ENCODE results near the gene PIK3AP1. TPM values are rescaled to one million over a fixed set of nuclear protein-coding genes. Genes with fewer than 3 reads are reported as not detected.

Gene PIK3AP1
- total RNA-seq, 2 experiments from 2014 or later = 8.7 to 11.5 TPM

DNA sequence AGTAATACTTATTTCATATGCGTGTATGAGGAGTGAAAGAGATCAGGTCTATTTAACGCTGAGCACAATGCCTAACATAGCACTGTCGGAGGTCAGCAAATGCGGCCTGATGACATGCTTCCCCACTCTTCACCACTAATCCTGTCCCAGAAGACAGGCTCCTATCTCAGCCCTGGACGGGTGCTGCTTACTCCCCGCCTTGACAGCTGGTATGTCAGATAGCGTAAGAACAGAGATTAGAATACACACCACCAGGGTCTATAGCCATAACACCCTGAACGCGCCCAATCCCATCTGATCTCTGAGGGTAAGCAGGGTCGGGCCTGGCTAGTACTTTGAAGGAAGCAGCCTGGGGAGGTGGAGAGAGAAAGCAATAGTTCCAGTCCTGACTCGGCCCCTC lies 101.2 kb downstream of the PIK3AP1 start:
- Mint-ChIP-seq H3K9me3 (ENCODE audit: low read depth) (no peaks in the 10 kb centered on the region), H3K4me1 (peaks cover 1% of the 10 kb centered on the region), H3K36me3 (peaks cover 1% of the 10 kb centered on the region), H3K4me3 (no peak overlapping the region), H3K27ac (no peak overlapping the region), H3K27me3 (no peaks in the 10 kb centered on the region)
- CTCF ChIA-PET = interaction anchor here (0.9 to 1.5 kb wide), 2 partner anchors 9 to 21 kb away, joined by 4 read pairs; no protein-coding TSS in a partner anchor
- ATAC-seq = no peak
- DNase-seq = no peak

GRCh38 chr10:96618653-96619052 lies 101.7 kb downstream of the PIK3AP1 start:
- peaks cover 1% of the 10 kb centered on the region for H3K36me3 Mint-ChIP-seq
- no peak overlapping the region for H3K4me3 Mint-ChIP-seq
- CTCF ChIA-PET = no interaction called here

DNA sequence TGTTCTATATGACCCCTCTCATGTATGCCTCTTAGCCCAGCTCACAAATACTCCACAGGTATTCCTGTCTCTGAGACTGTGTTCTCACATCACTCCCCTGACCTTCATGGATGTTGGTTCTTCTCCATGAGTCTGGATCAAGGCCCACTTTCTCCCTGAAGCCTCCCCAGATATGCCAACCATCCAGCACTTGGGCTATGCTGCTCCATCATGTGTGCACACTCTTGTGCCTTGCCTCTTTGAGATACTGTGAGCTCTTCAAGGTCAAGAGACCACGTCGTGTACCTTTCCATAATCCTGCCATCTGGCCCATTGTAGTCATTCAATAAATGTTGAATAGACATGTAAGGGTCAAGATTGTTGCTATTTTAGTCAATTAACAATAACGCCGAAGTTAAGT lies 103.4 kb downstream of the PIK3AP1 start:
- Mint-ChIP-seq H3K4me3 (no peak overlapping the region), H3K9me3 (ENCODE audit: low read depth) (no peaks in the 10 kb centered on the region), H3K4me1 (no peaks in the 10 kb centered on the region), H3K27ac (no peak overlapping the region), H3K36me3 (no peaks in the 10 kb centered on the region), H3K27me3 (no peaks in the 10 kb centered on the region)
- CTCF ChIA-PET = no interaction called here
- DNase-seq (no peak), ATAC-seq (no peak)

More at GRCh38 chr10:96618653-96619052, 101.7 kb downstream of the PIK3AP1 start:
- H3K9me3 Mint-ChIP-seq (ENCODE audit: low read depth) = no peaks in the 10 kb centered on the region
- H3K27ac Mint-ChIP-seq = no peak overlapping the region
- ATAC-seq (no peak), DNase-seq (no peak)
- no peaks in the 10 kb centered on the region for H3K27me3 Mint-ChIP-seq
- H3K4me1 Mint-ChIP-seq = no peaks in the 10 kb centered on the region

DNA sequence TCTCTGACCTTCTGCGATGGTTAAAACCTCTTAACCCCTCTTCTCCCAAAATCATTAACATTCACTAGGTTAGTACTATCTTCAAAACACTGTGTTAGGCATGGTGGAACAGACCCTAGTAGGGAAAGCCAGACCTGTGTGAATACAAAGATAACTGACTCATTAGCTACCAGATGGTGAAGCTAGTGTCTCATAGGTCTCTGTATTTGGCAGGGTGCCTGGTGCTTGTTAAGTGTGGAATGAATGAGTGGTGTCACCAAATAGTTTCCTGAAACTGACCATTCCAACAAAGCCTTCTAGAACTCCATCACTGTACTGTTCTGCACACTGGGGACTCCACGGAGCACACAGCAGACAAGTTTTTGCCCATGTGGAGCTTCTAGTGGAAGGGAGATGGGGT lies 105.8 kb downstream of the PIK3AP1 start:
- Mint-ChIP-seq H3K4me1 (peaks cover 8% of the 10 kb centered on the region), H3K36me3 (peaks cover 2% of the 10 kb centered on the region), H3K9me3 (ENCODE audit: low read depth) (no peaks in the 10 kb centered on the region), H3K27ac (no peak overlapping the region), H3K4me3 (no peak overlapping the region), H3K27me3 (no peaks in the 10 kb centered on the region)
- CTCF ChIA-PET = no interaction called here
- DNase-seq (no peak), ATAC-seq (no peak)

- no peak for ATAC-seq
- peaks cover 8% of the 10 kb centered on the region for H3K4me1 Mint-ChIP-seq
- no peak for DNase-seq
- no peaks in the 10 kb centered on the region for H3K27me3 Mint-ChIP-seq
- no peaks in the 10 kb centered on the region for H3K9me3 Mint-ChIP-seq (ENCODE audit: low read depth)
- CTCF ChIA-PET = no interaction called here
- peaks cover 2% of the 10 kb centered on the region for H3K36me3 Mint-ChIP-seq
- no peak overlapping the region for H3K4me3 Mint-ChIP-seq
- H3K27ac Mint-ChIP-seq = no peak overlapping the region
Observed at GRCh38 chr10:96613576-96613975, 106.7 kb downstream of the PIK3AP1 start.

DNA sequence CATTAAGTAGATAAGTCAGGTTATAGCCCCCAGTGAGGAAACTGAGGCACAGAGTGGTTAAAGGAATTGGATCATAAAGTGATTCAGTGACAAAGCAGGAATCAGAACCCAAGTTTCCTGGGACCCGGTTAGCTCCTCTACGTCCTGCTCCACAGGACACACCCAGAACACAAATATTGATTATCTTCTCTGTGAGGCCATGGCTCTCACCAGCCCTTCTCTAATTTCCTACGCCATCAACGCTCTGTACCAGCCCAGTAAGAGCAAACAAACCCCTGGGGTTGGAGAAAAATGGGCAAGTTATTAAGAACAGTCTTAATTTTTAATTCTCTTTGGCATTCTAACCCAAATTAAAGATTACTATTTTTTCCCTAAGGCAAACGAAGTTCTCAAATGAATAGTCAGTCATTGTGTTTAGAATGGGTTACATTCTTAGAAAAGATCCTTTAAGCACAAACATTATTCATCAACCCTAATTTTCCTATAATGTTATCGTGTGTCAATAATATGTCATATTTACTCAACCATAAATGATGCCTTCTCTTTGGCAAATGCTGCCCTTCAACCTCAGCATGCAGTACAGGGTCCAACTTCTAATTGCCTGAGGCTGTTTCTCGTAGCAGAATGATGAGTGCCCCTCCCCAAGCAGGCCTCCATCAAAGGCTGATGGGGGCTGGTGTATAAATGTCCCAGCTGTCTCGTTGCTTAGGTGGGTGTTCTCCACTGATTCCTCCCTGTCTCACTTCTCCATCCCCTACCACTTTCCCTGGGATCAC lies 108.1 kb downstream of the PIK3AP1 start:
- ATAC-seq (no peak), DNase-seq (no peak)
- CTCF ChIA-PET = interaction anchor here (0.9 kb wide), 1 partner anchor 121 kb away, joined by 3 read pairs; no protein-coding TSS in a partner anchor
- no peaks in the 10 kb centered on the region for H3K27me3 Mint-ChIP-seq
- peaks cover 2% of the 10 kb centered on the region for H3K36me3 Mint-ChIP-seq
- no peak overlapping the region for H3K27ac Mint-ChIP-seq
- peaks cover 8% of the 10 kb centered on the region for H3K4me1 Mint-ChIP-seq
- no peak overlapping the region for H3K4me3 Mint-ChIP-seq
- no peaks in the 10 kb centered on the region for H3K9me3 Mint-ChIP-seq (ENCODE audit: low read depth)

DNA sequence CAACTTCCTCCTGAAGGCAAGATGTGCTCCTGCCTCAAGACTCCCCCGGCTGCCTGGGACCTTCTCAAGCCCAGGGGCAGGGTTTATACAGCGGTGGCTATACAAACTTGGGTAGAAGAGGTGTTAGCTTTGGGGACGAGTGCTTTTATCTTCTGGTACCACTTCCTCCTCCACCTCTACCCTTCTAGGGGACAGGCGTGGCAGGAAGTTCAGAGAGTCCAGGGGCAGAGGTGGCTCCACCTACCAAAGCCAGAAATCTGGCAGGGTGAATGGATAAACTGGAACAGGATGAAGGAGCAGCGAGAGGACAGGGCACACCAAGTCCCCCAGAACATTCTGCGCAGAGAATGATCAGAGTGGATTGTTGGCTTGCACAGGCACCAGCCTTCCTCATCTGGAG lies 109.5 kb downstream of the PIK3AP1 start:
- Mint-ChIP-seq H3K9me3 (ENCODE audit: low read depth) (no peaks in the 10 kb centered on the region), H3K27ac (peak overlapping the region; percentile 59), H3K4me3 (no peak overlapping the region), H3K4me1 (peaks cover 8% of the 10 kb centered on the region), H3K36me3 (peaks cover 2% of the 10 kb centered on the region), H3K27me3 (no peaks in the 10 kb centered on the region)
- ATAC-seq = peak; percentile 67
- CTCF ChIA-PET = interaction anchor here (1.5 kb wide), 1 partner anchor 9 kb away, joined by 4 read pairs; no protein-coding TSS in a partner anchor
- DNase-seq = peak; percentile 54

DNA sequence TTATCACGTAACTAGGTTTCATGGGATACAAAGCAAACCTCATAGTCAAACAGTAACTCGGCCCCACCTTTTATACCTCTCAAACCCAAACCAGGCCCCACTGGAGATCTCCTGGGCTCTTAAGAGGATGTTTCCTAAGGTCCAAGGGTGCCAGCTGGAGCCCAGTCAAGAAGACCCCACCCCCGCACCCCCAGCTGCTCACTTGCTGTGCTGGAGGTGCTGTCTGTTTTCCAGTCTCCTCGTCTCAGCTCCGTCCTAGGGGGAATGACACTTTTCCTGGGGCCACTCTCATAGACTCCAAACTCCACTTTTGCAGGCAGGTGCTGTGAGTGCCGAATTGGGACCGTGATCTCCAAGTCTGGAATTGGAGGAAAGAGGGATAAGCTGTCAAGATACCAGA lies 110.8 kb downstream of the PIK3AP1 start:
- Mint-ChIP-seq H3K27ac (no peak overlapping the region), H3K4me1 (peaks cover 8% of the 10 kb centered on the region), H3K4me3 (no peak overlapping the region), H3K36me3 (peaks cover 2% of the 10 kb centered on the region), H3K9me3 (ENCODE audit: low read depth) (no peaks in the 10 kb centered on the region), H3K27me3 (no peaks in the 10 kb centered on the region)
- ATAC-seq = no peak
- CTCF ChIA-PET = interaction anchor here (1.0 kb wide), 1 partner anchor 214 kb away, joined by 3 read pairs; no protein-coding TSS in a partner anchor
- no peak for DNase-seq

GRCh38 chr10:96608805-96609204 lies 111.5 kb downstream of the PIK3AP1 start:
- H3K9me3 Mint-ChIP-seq (ENCODE audit: low read depth) = no peaks in the 10 kb centered on the region
- H3K4me3 Mint-ChIP-seq = no peak overlapping the region
- no peak for DNase-seq
- H3K4me1 Mint-ChIP-seq = peaks cover 8% of the 10 kb centered on the region
- H3K36me3 Mint-ChIP-seq = peaks cover 2% of the 10 kb centered on the region
- CTCF ChIA-PET = no interaction called here
- no peak overlapping the region for H3K27ac Mint-ChIP-seq
- no peak for ATAC-seq
- no peaks in the 10 kb centered on the region for H3K27me3 Mint-ChIP-seq

DNA sequence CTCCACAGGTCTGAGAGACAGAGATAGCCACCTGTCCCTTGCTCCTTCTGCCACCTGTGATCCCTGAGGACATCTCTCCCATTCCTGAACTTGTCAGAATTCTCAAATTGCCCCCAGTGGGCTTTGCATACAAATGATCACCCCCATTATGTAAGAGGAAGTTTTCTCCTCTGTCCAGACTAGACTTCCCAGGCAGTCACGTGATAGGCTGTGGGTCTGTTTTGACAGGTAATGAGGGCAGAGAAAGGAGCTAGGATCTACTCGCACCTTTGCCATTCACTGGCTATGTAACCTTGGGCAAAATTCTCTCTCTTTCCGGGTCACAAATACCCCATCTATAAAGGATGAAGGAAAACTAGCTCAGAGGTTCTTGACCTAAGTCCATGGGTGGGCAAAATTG lies 112.1 kb downstream of the PIK3AP1 start:
- Mint-ChIP-seq H3K4me3 (no peak overlapping the region), H3K36me3 (peaks cover 2% of the 10 kb centered on the region), H3K9me3 (ENCODE audit: low read depth) (no peaks in the 10 kb centered on the region), H3K27me3 (no peaks in the 10 kb centered on the region), H3K4me1 (peaks cover 8% of the 10 kb centered on the region), H3K27ac (no peak overlapping the region)
- CTCF ChIA-PET = no interaction called here
- no peak for ATAC-seq
- DNase-seq = no peak

DNA sequence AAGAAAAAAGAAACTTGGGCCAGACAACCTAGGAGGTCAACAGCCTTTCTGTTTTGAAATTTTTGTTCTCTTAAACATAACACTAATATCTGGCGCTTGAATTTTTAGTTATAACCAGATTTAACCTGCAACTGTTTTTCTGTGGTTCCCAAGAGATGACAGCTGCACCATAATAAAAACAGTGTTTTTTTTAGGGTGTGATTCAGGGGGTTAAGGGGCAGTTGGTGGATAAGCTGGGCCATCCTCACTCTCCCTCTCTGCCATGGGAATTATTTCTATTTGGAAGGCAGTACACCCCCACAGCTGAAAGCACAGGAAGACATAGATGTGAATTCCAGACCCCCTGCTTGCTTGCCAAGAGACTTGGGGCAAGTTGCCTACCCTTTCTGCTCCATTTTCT lies 113.4 kb downstream of the PIK3AP1 start:
- Mint-ChIP-seq H3K4me3 (no peak overlapping the region), H3K36me3 (peaks cover 2% of the 10 kb centered on the region), H3K9me3 (ENCODE audit: low read depth) (no peaks in the 10 kb centered on the region), H3K4me1 (peaks cover 8% of the 10 kb centered on the region), H3K27me3 (no peaks in the 10 kb centered on the region), H3K27ac (no peak overlapping the region)
- ATAC-seq = no peak
- CTCF ChIA-PET = interaction anchor here (1.6 kb wide), 1 partner anchor 603 kb away, joined by 4 read pairs; no protein-coding TSS in a partner anchor
- no peak for DNase-seq

GRCh38 chr10:96606216-96606615 lies 114.1 kb downstream of the PIK3AP1 start:
- Mint-ChIP-seq H3K9me3 (ENCODE audit: low read depth) (no peaks in the 10 kb centered on the region), H3K4me3 (no peak overlapping the region), H3K36me3 (peaks cover 2% of the 10 kb centered on the region), H3K4me1 (peaks cover 8% of the 10 kb centered on the region), H3K27ac (no peak overlapping the region), H3K27me3 (no peaks in the 10 kb centered on the region)
- ATAC-seq (no peak), DNase-seq (no peak)
- CTCF ChIA-PET = interaction anchor here (1.6 kb wide), 1 partner anchor 604 kb away, joined by 4 read pairs; no protein-coding TSS in a partner anchor

GRCh38 chr10:96600337-96600736 lies 120.0 kb downstream of the PIK3AP1 start:
- Mint-ChIP-seq H3K27me3 (no peaks in the 10 kb centered on the region), H3K9me3 (ENCODE audit: low read depth) (no peaks in the 10 kb centered on the region), H3K27ac (no peak overlapping the region), H3K4me1 (no peaks in the 10 kb centered on the region), H3K36me3 (peaks cover 3% of the 10 kb centered on the region), H3K4me3 (no peak overlapping the region)
- no peak for ATAC-seq
- no peak for DNase-seq
- CTCF ChIA-PET = interaction anchor here (0.8 kb wide), 1 partner anchor 610 kb away, joined by 3 read pairs; no protein-coding TSS in a partner anchor

DNA sequence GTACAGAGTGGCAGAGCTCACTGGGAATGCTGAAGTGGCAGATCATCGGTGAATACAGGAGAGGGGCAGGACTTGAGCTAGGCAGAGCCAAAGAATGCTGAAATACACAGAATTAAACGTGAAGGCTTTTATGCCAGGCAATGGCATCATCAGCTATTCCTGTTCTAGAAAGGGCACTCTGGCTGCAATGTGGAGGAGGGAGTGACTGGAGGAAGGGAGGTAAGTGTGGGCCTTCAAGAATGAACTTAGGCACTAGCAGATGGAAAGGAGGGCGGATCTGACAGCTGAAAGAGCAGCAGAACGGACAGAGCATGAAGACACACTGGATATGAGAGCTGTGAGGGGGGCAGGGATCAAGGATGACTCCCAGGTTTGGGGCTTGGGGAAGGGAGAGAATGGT lies 121.5 kb downstream of the PIK3AP1 start:
- Mint-ChIP-seq H3K27me3 (no peaks in the 10 kb centered on the region), H3K9me3 (ENCODE audit: low read depth) (no peaks in the 10 kb centered on the region), H3K36me3 (peaks cover 12% of the 10 kb centered on the region), H3K4me3 (no peak overlapping the region), H3K27ac (no peak overlapping the region), H3K4me1 (no peaks in the 10 kb centered on the region)
- ATAC-seq (no peak), DNase-seq (no peak)
- CTCF ChIA-PET = no interaction called here
